Glomerular visceral epithelial cell (primary cell): ENCODE measurements around the gene ATP6V0A4.

ENCODE experiments used
- DNase-seq: peaks from one replicate; pipeline ENCODE4 v3.0.0-alpha.2; 2016; ENCODE audit errors: extremely low spot score

ATP6V0A4 gene

GRCh38 chr7:138662076-138662990 lies 135.7 kb downstream of the ATP6V0A4 start:
- DNase-seq, result no peak

DNA sequence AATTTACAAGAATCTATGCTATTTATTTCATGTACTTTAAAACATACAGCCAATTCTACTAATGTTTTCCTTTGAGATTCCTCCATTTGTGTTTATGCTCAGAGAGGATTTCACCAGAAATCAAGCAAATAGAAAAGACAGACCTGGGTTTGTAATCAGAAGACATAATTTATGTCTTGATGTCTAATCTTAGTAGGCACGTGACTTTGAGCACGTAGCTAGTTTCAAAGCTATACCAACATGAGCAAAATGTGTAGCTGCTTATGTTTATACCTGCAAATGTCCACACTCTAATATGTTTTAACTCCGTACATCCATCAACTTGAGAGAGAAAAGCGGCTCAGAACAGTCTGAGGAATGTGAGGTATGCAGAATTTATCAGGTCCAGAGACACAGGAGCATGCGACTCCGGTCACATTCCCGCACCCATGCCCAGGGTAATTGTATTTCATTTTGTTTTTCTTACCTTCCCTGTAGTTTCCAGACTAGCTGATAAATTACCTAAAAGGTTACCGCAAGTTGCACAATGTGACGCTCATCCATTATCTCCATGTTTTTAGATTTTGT lies 136.8 kb downstream of the ATP6V0A4 start:
- no peak for DNase-seq

GRCh38 chr7:138658889-138659288 lies 139.1 kb downstream of the ATP6V0A4 start:
- DNase-seq, result no peak

DNA sequence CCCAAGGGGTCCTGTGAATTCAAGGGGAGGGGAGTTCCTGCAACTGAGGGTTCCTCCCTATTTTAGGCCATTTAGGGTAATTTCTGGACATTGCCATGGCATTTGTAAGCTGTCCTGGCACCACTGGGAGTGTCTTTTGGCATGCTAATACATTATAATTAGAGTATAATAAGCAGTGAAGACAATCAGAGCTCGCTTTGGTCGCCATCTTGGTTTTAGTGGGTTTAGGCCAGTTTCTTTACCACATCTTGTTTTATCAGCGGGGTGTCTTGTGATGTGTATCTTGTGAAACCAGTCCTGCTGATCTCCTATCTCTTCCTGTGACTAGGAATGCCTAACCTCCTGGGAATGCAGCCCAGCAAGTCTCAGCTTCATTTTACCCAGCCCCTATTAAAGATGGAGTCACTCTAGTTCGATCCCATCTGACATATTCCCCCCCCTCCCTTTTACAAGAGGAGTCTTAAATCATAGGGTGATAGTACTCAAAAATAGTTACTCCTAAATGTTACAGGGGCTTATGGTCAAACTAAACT lies 140.1 kb downstream of the ATP6V0A4 start:
- DNase-seq, result no peak

DNA sequence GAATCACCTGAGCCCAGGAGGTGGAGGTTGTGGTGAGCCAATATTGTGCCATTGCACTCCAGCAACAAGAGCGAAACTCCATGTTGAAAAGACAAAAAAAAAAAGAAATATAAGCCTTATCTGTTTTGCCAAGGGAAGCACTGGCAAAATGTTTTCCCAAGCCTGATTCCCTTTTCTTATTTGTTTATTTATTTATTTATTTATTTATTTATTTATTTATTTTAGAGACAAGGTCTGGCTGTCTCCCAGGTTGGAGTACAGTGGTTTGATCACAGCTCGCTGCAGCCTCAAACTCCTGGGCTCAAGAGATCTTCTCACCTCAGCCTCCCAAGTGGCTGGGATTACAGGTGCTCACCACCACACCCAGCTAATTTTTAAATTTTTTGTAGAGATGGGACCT lies 141.0 kb downstream of the ATP6V0A4 start:
- DNase-seq, result no peak
